22Rv1 (cell line): ENCODE measurements around the gene RAPGEF3.

Source experiments
- H3K27ac ChIP-seq: fragments of 450-650 bp; 2 replicates; pipeline ENCODE4 v1.5.1; 2017
- CTCF ChIP-seq: fragments of 450-650 bp; IDR thresholded peaks from 2 replicates; pipeline ENCODE4 v1.5.1; 2017; ENCODE audit warnings: mild to moderate bottlenecking
- ZFX ChIP-seq: fragments of 450-650 bp; IDR thresholded peaks from 2 replicates; pipeline ENCODE4 v1.6.1; 2017; ENCODE audit warnings: antibody characterized with exemption, borderline replicate concordance

The RAPGEF3 gene

GRCh38 chr12:47715393-47715876, 43.2 kb downstream of the RAPGEF3 start:
- peak overlapping the region; percentile 65 for H3K27ac ChIP-seq
- TF ChIP-seq ZFX (no peak), CTCF (peak; percentile 96)

GRCh38 chr12:47714826-47715386, 43.8 kb downstream of the RAPGEF3 start:
- TF ChIP-seq CTCF (no peak), ZFX (no peak)
- H3K27ac ChIP-seq = peak overlapping the region; percentile 65

- no peak overlapping the region for H3K27ac ChIP-seq
- TF ChIP-seq ZFX (no peak), CTCF (no peak)
Measured at GRCh38 chr12:47712171-47712570, 46.5 kb downstream of the RAPGEF3 start.

GRCh38 chr12:47711448-47711847, 47.2 kb downstream of the RAPGEF3 start:
- H3K27ac ChIP-seq = no peak overlapping the region
- no peak for TF ChIP-seq ZFX

- H3K27ac ChIP-seq = no peak overlapping the region
Measured at GRCh38 chr12:47710278-47710677, 48.4 kb downstream of the RAPGEF3 start.

GRCh38 chr12:47709671-47710070, 49.0 kb downstream of the RAPGEF3 start:
- TF ChIP-seq CTCF = no peak
- TF ChIP-seq ZFX = no peak
- no peak overlapping the region for H3K27ac ChIP-seq

More at GRCh38 chr12:47710278-47710677, 48.4 kb downstream of the RAPGEF3 start:
- no peak for TF ChIP-seq ZFX
- no peak for TF ChIP-seq CTCF

- TF ChIP-seq ZFX = no peak
- no peak for TF ChIP-seq CTCF
- H3K27ac ChIP-seq = no peak overlapping the region
Measured at GRCh38 chr12:47709237-47709636, 49.4 kb downstream of the RAPGEF3 start.
